IMR-90 (cell line): ENCODE measurements around the gene HYOU1. TPM values are rescaled to one million over a fixed set of nuclear protein-coding genes. Genes with fewer than 3 reads are reported as not detected.

ENCODE experiments used
- ATAC-seq: fragments of 200-7000 bp; cut with Tn5 transposase; 2 replicates; pipeline ENCODE4 v1.9.1; 2020; ENCODE audit warnings: low read depth, mild to moderate bottlenecking, moderate library complexity
- BruUV-seq: library from RNA; stranded (reverse); fragments of 400-500 nt; replicated peaks from 2 replicates; lab custom pipeline; 2021; lab: Mats Ljungman, UMichigan
- CTCF ChIA-PET: fragments of 300-600 bp; formaldehyde crosslinking; extraction: SDS; loops from one replicate; lab custom pipeline; 2021; ENCODE audit warnings: antibody characterized with exemption; lab: Yijun Ruan, JAX
- POLR2A ChIA-PET: fragments of 300-600 bp; sonication (Branson Sonifier 250); formaldehyde crosslinking; loops from one replicate; lab custom pipeline; 2022; ENCODE audit warnings: antibody characterized with exemption; ENCODE audit not compliant: unreplicated experiment; lab: Charles Lee
- DNase-seq: peaks from one replicate; pipeline ENCODE4 v3.0.0; 2013
- H2AFZ ChIP-seq: replicated peaks from 2 replicates; pipeline ENCODE3; 2013; ENCODE audit warnings: low read length, mild to moderate bottlenecking; ENCODE audit not compliant: poor library complexity
- H2AK5ac ChIP-seq: 2 replicates; pipeline ENCODE4 v1.6.1; 2013; ENCODE audit warnings: low read depth, low read length, inconsistent platforms
- H2AK9ac ChIP-seq: replicated peaks from 2 replicates; pipeline ENCODE3; 2013; ENCODE audit warnings: mild to moderate bottlenecking, low read depth, low read length, moderate library complexity; ENCODE audit not compliant: poor library complexity
- H2BK120ac ChIP-seq: 2 replicates; pipeline ENCODE4 v1.6.1; 2013; ENCODE audit warnings: low read depth, low read length, inconsistent platforms
- H2BK15ac ChIP-seq: 3 replicates; pipeline ENCODE4 v1.6.1; 2013; ENCODE audit warnings: low read depth, low read length, inconsistent platforms
- H2BK20ac ChIP-seq: 2 replicates; pipeline ENCODE4 v1.6.1; 2013; ENCODE audit warnings: low read depth, mild to moderate bottlenecking, inconsistent platforms, low read length, moderate library complexity
- H2BK5ac ChIP-seq: 2 replicates; pipeline ENCODE4 v1.6.1; 2013; ENCODE audit warnings: mild to moderate bottlenecking, low read depth, low read length, inconsistent platforms; ENCODE audit not compliant: poor library complexity, severe bottlenecking
- H3K14ac ChIP-seq: replicated peaks from 2 replicates; pipeline ENCODE4 v1.6.1; 2013; ENCODE audit warnings: low read depth, low read length, inconsistent platforms
- H3K18ac ChIP-seq: 2 replicates; pipeline ENCODE4 v1.6.1; 2013; ENCODE audit warnings: low read depth, low read length, control low read depth
- H3K23ac ChIP-seq: 2 replicates; pipeline ENCODE4 v1.6.1; 2013; ENCODE audit warnings: low read depth, low read length, inconsistent platforms
- H3K27ac ChIP-seq: 2 replicates; pipeline ENCODE4 v1.5.1; 2013; ENCODE audit warnings: mild to moderate bottlenecking, control low read depth, low read length; ENCODE audit not compliant: insufficient read depth
- H3K27me3 ChIP-seq: 2 replicates; pipeline ENCODE4 v1.6.1; 2013; ENCODE audit warnings: low read length; ENCODE audit not compliant: control insufficient read depth, insufficient read depth
- H3K36me3 ChIP-seq: 2 replicates; pipeline ENCODE4 v1.6.1; 2013; ENCODE audit warnings: low read length, mixed read lengths; ENCODE audit not compliant: control insufficient read depth, insufficient read depth
- H3K4ac ChIP-seq: 2 replicates; pipeline ENCODE4 v1.6.1; 2013; ENCODE audit warnings: low read depth, low read length, inconsistent platforms
- H3K4me1 ChIP-seq: 2 replicates; pipeline ENCODE4 v1.6.1; 2013; ENCODE audit warnings: low read length, mixed read lengths; ENCODE audit not compliant: control insufficient read depth, insufficient read depth
- H3K4me2 ChIP-seq: 2 replicates; pipeline ENCODE4 v1.6.1; 2013; ENCODE audit warnings: low read depth, mild to moderate bottlenecking, control low read depth, low read length, moderate library complexity
- H3K4me3 ChIP-seq: 2 replicates; pipeline ENCODE4 v1.5.1; 2013; ENCODE audit warnings: low read depth, mild to moderate bottlenecking, control low read depth, low read length, moderate library complexity; ENCODE audit not compliant: insufficient read depth
- H3K56ac ChIP-seq: 2 replicates; pipeline ENCODE4 v1.6.1; 2013; ENCODE audit warnings: low read length, inconsistent platforms; ENCODE audit not compliant: insufficient read depth; ENCODE audit errors: extremely low read depth
- H3K79me1 ChIP-seq, 2 experiments: 2 replicates each; pipeline ENCODE4 v1.6.1; 2013; ENCODE audit warnings: low read length in 2 of 2, inconsistent platforms in 1 of 2, low read depth in 1 of 2
- H3K9ac ChIP-seq: 2 replicates; pipeline ENCODE4 v1.6.1; 2013; ENCODE audit warnings: low read depth, low read length, control low read depth
- H3K9me1 ChIP-seq: 2 replicates; pipeline ENCODE4 v1.6.1; 2013; ENCODE audit warnings: low read length, inconsistent platforms; ENCODE audit not compliant: insufficient read depth
- H3K9me3 ChIP-seq: 2 replicates; pipeline ENCODE4 v1.6.1; 2013; ENCODE audit warnings: low read length; ENCODE audit not compliant: control insufficient read depth, insufficient read depth
- H4K20me1 ChIP-seq: 2 replicates; pipeline ENCODE4 v1.6.1; 2013; ENCODE audit warnings: low read length, inconsistent platforms; ENCODE audit not compliant: insufficient read depth
- H4K5ac ChIP-seq: 2 replicates; pipeline ENCODE4 v1.6.1; 2013; ENCODE audit warnings: mild to moderate bottlenecking, low read depth, low read length, control low read depth
- H4K8ac ChIP-seq, 2 experiments: 2 replicates each; pipeline ENCODE4 v1.6.1; 2013; ENCODE audit warnings: low read depth in 2 of 2, low read length in 2 of 2, control low read depth in 1 of 2, inconsistent platforms in 1 of 2
- H4K91ac ChIP-seq: 2 replicates; pipeline ENCODE4 v1.6.1; 2013; ENCODE audit warnings: low read depth, low read length, inconsistent platforms; ENCODE audit not compliant: insufficient read depth
- MAFK ChIP-seq: IDR thresholded peaks from 2 replicates; pipeline ENCODE4 v1.6.1; 2012; ENCODE audit warnings: low read depth, low read length, improper control_type of control experiment
- RFX5 ChIP-seq: IDR thresholded peaks from 2 replicates; pipeline ENCODE4 v1.8.0; 2012; ENCODE audit warnings: low read depth, mild to moderate bottlenecking, low read length, moderate library complexity
- WGBS, 2 experiments: methylation state at CpG; one replicate each; pipeline versions ENCODE4 v1.1.5 to v1.1.7; 2013; ENCODE audit warnings: missing lambda C conversion rate in 2 of 2; ENCODE audit not compliant: insufficient read length in 1 of 2; ENCODE audit errors: extremely low coverage in 2 of 2; 5-methylcytosine and 5-hydroxymethylcytosine counted together
- dilution Hi-C: fragments of 300-500 bp; cut with HindIII; formaldehyde crosslinking; loops from one replicate; pipeline ENCODE4 v1.14.3; 2018; ENCODE audit warnings: low sequenced_read_pairs; ENCODE audit not compliant: unreplicated experiment
- in situ Hi-C: fragments of 300-500 bp; cut with MboI; formaldehyde crosslinking; loops from 3 replicates; pipeline ENCODE4 v1.14.3; 2019; ENCODE audit warnings: low sequenced_read_pairs, inconsistent platforms, mixed read lengths
- intact Hi-C: fragments of 100-400 bp; cut with micrococcal nuclease; formaldehyde crosslinking; loops from 2 replicates; pipeline ENCODE4 v1.10.0; 2022
- polyA plus RNA-seq, 3 experiments: library from polyadenylated mRNA; depleted of rRNA; stranded (reverse); fragments of >200 nt; gene quantifications; 2 replicates each; pipeline ENCODE4 v1.2.3, GENCODE V29; 2012; ENCODE audit warnings: low replicate concordance in 1 of 3
- total RNA-seq: library from RNA; depleted of rRNA; stranded (reverse); fragments of >200 nt; gene quantifications from 2 replicates; pipeline ENCODE4 v1.2.3, GENCODE V29; 2012
- TF ChIP-seq, protein P1 (sequence below): fragments of 150-350 bp; IDR thresholded peaks from 2 replicates; pipeline ENCODE4 v1.6.1; 2017; ENCODE audit warnings: mild to moderate bottlenecking, antibody characterized with exemption, low read length, low read depth

The HYOU1 gene
- total and polyA plus RNA-seq, 2 of the 4 experiments (the other 2 are of a cell fraction) = 117 to 181 TPM

GRCh38 chr11:119000906-119001305, 56.1 kb downstream of the HYOU1 start:
- DNase-seq = peak; percentile 58
- no peak overlapping the region for H3K9ac ChIP-seq
- dilution Hi-C loops (no loop called here), in situ Hi-C loops (no loop called here), intact Hi-C loops (no loop called here)
- no peak overlapping the region for H2BK5ac ChIP-seq
- TF ChIP-seq MAFK = peak; percentile 37; the same call in 1 of the 2 replicates
- TF ChIP-seq RFX5 = no peak
- TF ChIP-seq, protein P1, sequence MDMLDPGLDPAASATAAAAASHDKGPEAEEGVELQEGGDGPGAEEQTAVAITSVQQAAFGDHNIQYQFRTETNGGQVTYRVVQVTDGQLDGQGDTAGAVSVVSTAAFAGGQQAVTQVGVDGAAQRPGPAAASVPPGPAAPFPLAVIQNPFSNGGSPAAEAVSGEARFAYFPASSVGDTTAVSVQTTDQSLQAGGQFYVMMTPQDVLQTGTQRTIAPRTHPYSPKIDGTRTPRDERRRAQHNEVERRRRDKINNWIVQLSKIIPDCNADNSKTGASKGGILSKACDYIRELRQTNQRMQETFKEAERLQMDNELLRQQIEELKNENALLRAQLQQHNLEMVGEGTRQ = no peak
- no peak overlapping the region for H3K18ac ChIP-seq
- H3K23ac ChIP-seq = no peak overlapping the region
- H3K27ac ChIP-seq = no peak overlapping the region
- CTCF ChIA-PET = no interaction called here
- H3K9me1 ChIP-seq = peaks cover 8% of the 10 kb centered on the region
- no peak for ATAC-seq
- no peak overlapping the region for H2BK20ac ChIP-seq
- H3K4me2 ChIP-seq = no peak overlapping the region; the same call in 1 of the 2 replicates
- H4K91ac ChIP-seq = no peak overlapping the region
- peaks cover 26 to 64% of the 10 kb centered on the region in 2 experiments for H3K79me1 ChIP-seq
- no peak overlapping the region for H3K4me3 ChIP-seq
- H3K27me3 ChIP-seq = no peaks in the 10 kb centered on the region
- no peaks in the 10 kb centered on the region for H3K9me3 ChIP-seq
- no peak overlapping the region for H2BK15ac ChIP-seq
- no peak overlapping the region for H3K4ac ChIP-seq
- no peak overlapping the region for H3K56ac ChIP-seq
- H2AK5ac ChIP-seq = no peak overlapping the region
- H4K20me1 ChIP-seq = no peaks in the 10 kb centered on the region
- H3K36me3 ChIP-seq = peaks cover 18% of the 10 kb centered on the region
- no TSS peak for BruUV-seq
- no CpG with 5 or more reads among the region's 1 CpG for WGBS, 2 experiments
- no peak overlapping the region for H2AFZ ChIP-seq
- no peak overlapping the region for H4K8ac ChIP-seq
- H3K14ac ChIP-seq = no peak overlapping the region
- H3K4me1 ChIP-seq = peaks cover 7% of the 10 kb centered on the region
- POLR2A ChIA-PET = no interaction called here
- no peak overlapping the region for H2AK9ac ChIP-seq
- H2BK120ac ChIP-seq = no peak overlapping the region
- no peak overlapping the region for H4K5ac ChIP-seq
